ENCODE measurements around the gene IQCE. TPM values are rescaled to one million over a fixed set of nuclear protein-coding genes. Genes with fewer than 3 reads are reported as not detected.

IQCE gene
- total and polyA plus RNA-seq, 10 of the 15 experiments (the other 5 are each of a cell fraction or from before 2014, with no cell fraction given), result 0.37 to 8.1 (median 3.7) TPM

- TF ChIP-seq SIN3A (IDR thresholded peaks at IDR 0.05; ENCODE audit: low read depth, low read length) (peak; percentile 52; the same call in 1 of the 2 replicates), EZH2 (IDR thresholded peaks at IDR 0.05; ENCODE audit: borderline replicate concordance, control insufficient read depth, low read depth, low read length) (no peak), KLF5 (IDR thresholded peaks at IDR 0.05; ENCODE audit: partially characterized antibody) (peak; percentile 99), JUND (IDR thresholded peaks at IDR 0.05; ENCODE audit: low read depth, low read length) (peak; percentile 98), CREB1 (IDR thresholded peaks at IDR 0.05; ENCODE audit: low read depth) (peak; percentile 46; the same call in 1 of the 2 replicates), MEF2A (IDR thresholded peaks at IDR 0.05; ENCODE audit: insufficient read depth, low read depth, low read length) (no peak), MEF2B (IDR thresholded peaks at IDR 0.05; ENCODE audit: partially characterized antibody, poor library complexity, severe bottlenecking) (peak; percentile 18), PBX3 (IDR thresholded peaks at IDR 0.05; ENCODE audit: insufficient replicate concordance, low read depth, low read length) (no peak), CEBPZ (IDR thresholded peaks at IDR 0.05; ENCODE audit: low read depth, low read length) (no peak), SUPT20H (IDR thresholded peaks at IDR 0.05; ENCODE audit: borderline replicate concordance, control insufficient read depth, low read depth, low read length) (no peak), E2F4 (IDR thresholded peaks at IDR 0.05; ENCODE audit: low read depth, low read length) (no peak), IRF5 (IDR thresholded peaks at IDR 0.05; ENCODE audit: borderline replicate concordance) (no peak), TARDBP (IDR thresholded peaks at IDR 0.05; ENCODE audit: borderline replicate concordance) (peak; percentile 33; the same call in 1 of the 2 replicates), RUNX3 (IDR thresholded peaks at IDR 0.05; ENCODE audit: low read length) (peak; percentile 48), PAX5 (IDR thresholded peaks at IDR 0.05; ENCODE audit: borderline replicate concordance, low read depth, low read length) (no peak), ZBTB11 (CRISPR knock-in tag; IDR thresholded peaks at IDR 0.05) (no peak)
Measured at GRCh38 chr7:2555121-2556052, 3.4 kb upstream of the IQCE start, which contains the start of gene BRAT1 (continued).
